Astrocyte (in vitro differentiated cells and primary cell): ENCODE results near the gene EDARADD. TPM values are rescaled to one million over a fixed set of nuclear protein-coding genes. Genes with fewer than 3 reads are reported as not detected.

ENCODE experiments used
- DNase-seq: peaks from one replicate; pipeline ENCODE4 v3.0.0-alpha.2; 2010; ENCODE audit warnings: low read depth
- FAIRE-seq: peaks from 2 replicates; lab custom pipeline; 2011; peaks lifted over from hg19 to GRCh38; lab: Jason Lieb, UNC
- H2AFZ ChIP-seq: 2 replicates; pipeline ENCODE4 v1.6.0; 2012; ENCODE audit warnings: low read depth, low read length, inconsistent platforms
- H3K27ac ChIP-seq: 2 replicates; pipeline ENCODE4 v1.5.1; 2011; ENCODE audit warnings: low read depth, low read length, inconsistent platforms
- H3K27me3 ChIP-seq: 2 replicates; pipeline ENCODE4 v1.6.0; 2011; ENCODE audit warnings: low read length, inconsistent platforms; ENCODE audit not compliant: insufficient read depth
- H3K36me3 ChIP-seq: 2 replicates; pipeline ENCODE4 v1.5.1; 2011; ENCODE audit warnings: low read length, inconsistent platforms; ENCODE audit not compliant: insufficient read depth
- H3K4me1 ChIP-seq: 2 replicates; pipeline ENCODE4 v1.5.1; 2011; ENCODE audit warnings: low read length, inconsistent platforms; ENCODE audit not compliant: insufficient read depth
- H3K4me2 ChIP-seq: 2 replicates; pipeline ENCODE4 v1.6.0; 2012; ENCODE audit warnings: low read length, inconsistent platforms
- H3K4me3 ChIP-seq: 2 replicates; pipeline ENCODE4 v1.5.1; 2011; ENCODE audit warnings: low read depth, mild to moderate bottlenecking, low read length, inconsistent platforms; ENCODE audit not compliant: insufficient read depth
- H3K79me2 ChIP-seq: 2 replicates; pipeline ENCODE4 v1.6.0; 2012; ENCODE audit warnings: mild to moderate bottlenecking, low read length, inconsistent platforms; ENCODE audit not compliant: insufficient read depth
- H3K9ac ChIP-seq: 2 replicates; pipeline ENCODE4 v1.6.0; 2012; ENCODE audit warnings: mild to moderate bottlenecking, low read length, inconsistent platforms
- H3K9me3 ChIP-seq: 2 replicates; pipeline ENCODE4 v1.5.1; 2012; ENCODE audit warnings: low read depth, mild to moderate bottlenecking, low read length, inconsistent platforms; ENCODE audit not compliant: insufficient read depth
- H4K20me1 ChIP-seq: 2 replicates; pipeline ENCODE4 v1.6.0; 2012; ENCODE audit warnings: low read length, inconsistent platforms; ENCODE audit not compliant: insufficient read depth
- H3K27ac Mint-ChIP-seq: one replicate; pipeline ENCODE4 v1.8.0; 2021; ENCODE audit warnings: mild to moderate bottlenecking, mixed read lengths; ENCODE audit not compliant: unreplicated experiment
- H3K27me3 Mint-ChIP-seq: one replicate; pipeline ENCODE4 v1.8.0; 2021; ENCODE audit warnings: low read depth, mixed read lengths; ENCODE audit not compliant: unreplicated experiment
- H3K36me3 Mint-ChIP-seq: one replicate; pipeline ENCODE4 v1.8.0; 2021; ENCODE audit warnings: low read depth, mixed read lengths; ENCODE audit not compliant: unreplicated experiment
- H3K4me1 Mint-ChIP-seq: one replicate; pipeline ENCODE4 v1.8.0; 2021; ENCODE audit warnings: low read depth, mixed read lengths; ENCODE audit not compliant: unreplicated experiment
- H3K4me3 Mint-ChIP-seq: one replicate; pipeline ENCODE4 v1.8.0; 2021; ENCODE audit warnings: mild to moderate bottlenecking, moderate library complexity, mixed read lengths; ENCODE audit not compliant: unreplicated experiment
- H3K9me3 Mint-ChIP-seq: one replicate; pipeline ENCODE4 v1.8.0; 2021; ENCODE audit warnings: mild to moderate bottlenecking, mixed read lengths; ENCODE audit not compliant: unreplicated experiment
- EZH2 ChIP-seq: IDR thresholded peaks from 2 replicates; pipeline ENCODE4 v1.6.1; 2012; ENCODE audit warnings: mild to moderate bottlenecking, low read length, inconsistent platforms; ENCODE audit not compliant: insufficient read depth
- total RNA-seq: library from RNA; stranded (reverse); gene quantifications from 2 replicates; pipeline ENCODE4 v1.2.1, GENCODE V29; 2021
- TF ChIP-seq, protein P1 (sequence below): IDR thresholded peaks from 2 replicates; pipeline ENCODE4 v1.5.1; 2011; ENCODE audit warnings: low read depth, mild to moderate bottlenecking, inconsistent platforms, low read length, moderate library complexity; ENCODE audit not compliant: insufficient read depth

Gene EDARADD
- total RNA-seq, 1 donor from 2014 or later = 0.98 TPM

DNA sequence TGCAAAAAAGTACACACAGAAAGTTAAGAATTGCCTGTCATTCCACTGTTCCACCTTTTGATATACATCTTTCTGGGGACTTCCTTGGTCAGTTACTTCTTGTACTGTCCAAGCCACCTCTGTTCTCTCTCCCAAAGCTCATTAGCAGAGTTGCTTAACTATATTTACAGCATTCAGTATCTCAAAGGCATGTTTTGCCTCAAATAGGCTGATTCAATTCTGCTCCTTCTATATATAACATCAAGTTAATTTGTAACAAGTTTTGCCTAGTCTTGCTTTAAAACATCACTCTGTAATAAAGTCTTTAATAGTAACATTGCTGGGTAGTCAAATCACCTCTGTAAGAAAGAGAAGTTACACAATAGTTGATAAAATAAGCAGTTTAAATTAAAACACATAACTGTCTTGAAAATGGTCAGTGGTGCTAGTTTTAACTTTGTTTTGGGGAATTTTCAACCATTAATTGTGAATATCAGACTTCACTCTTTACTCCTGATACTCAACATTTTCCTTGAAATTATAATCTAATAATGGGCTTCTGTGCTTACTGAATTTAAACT is 35.7 kb downstream of the EDARADD start:
- no peaks in the 10 kb centered on the region for H3K27me3 Mint-ChIP-seq
- H3K9me3 Mint-ChIP-seq = peaks cover 2% of the 10 kb centered on the region
- Histone ChIP-seq H3K79me2 (no peaks in the 10 kb centered on the region), H3K4me3 (no peak overlapping the region), H2AFZ (no peak overlapping the region), H3K27me3 (no peaks in the 10 kb centered on the region), H3K9ac (no peak overlapping the region), H4K20me1 (no peaks in the 10 kb centered on the region), H3K4me1 (no peaks in the 10 kb centered on the region), H3K36me3 (no peaks in the 10 kb centered on the region), H3K4me2 (no peak overlapping the region), H3K9me3 (no peaks in the 10 kb centered on the region), H3K27ac (no peak overlapping the region)
- no peak overlapping the region for H3K4me3 Mint-ChIP-seq
- FAIRE-seq (no peak), DNase-seq (no peak)
- H3K36me3 Mint-ChIP-seq = peaks cover 7% of the 10 kb centered on the region
- no peaks in the 10 kb centered on the region for H3K4me1 Mint-ChIP-seq
- no peak for TF ChIP-seq EZH2
- no peak overlapping the region for H3K27ac Mint-ChIP-seq

DNA sequence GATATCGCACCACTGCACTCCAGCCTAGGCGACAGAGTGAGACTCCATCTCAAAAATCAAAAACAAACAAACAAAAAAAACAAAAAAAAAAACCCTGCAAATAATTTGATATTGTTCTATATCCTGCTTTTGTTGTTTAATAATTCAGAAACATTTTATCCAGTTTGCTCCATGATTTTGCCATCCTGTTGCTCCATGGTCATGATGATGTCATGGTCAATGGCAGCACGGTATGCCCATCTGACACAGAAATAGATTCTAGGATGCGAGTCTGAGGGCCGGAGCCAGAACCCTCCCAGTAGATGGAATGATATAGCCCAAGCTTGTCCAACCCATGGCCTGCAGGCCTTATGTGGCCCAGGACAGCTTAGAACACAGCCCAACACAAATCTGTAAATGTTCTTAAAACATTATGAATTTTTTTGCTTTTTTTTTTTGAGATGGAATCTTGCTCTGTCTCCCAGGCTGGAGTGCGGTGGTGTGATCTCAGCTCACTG is 39.8 kb downstream of the EDARADD start:
- Mint-ChIP-seq H3K36me3 (peaks cover 2% of the 10 kb centered on the region), H3K27ac (no peak overlapping the region), H3K27me3 (no peaks in the 10 kb centered on the region), H3K9me3 (no peaks in the 10 kb centered on the region), H3K4me3 (no peak overlapping the region), H3K4me1 (no peaks in the 10 kb centered on the region)
- H3K27me3 ChIP-seq = no peaks in the 10 kb centered on the region
- no peak for FAIRE-seq
- TF ChIP-seq EZH2 = no peak
- TF ChIP-seq, protein P1, sequence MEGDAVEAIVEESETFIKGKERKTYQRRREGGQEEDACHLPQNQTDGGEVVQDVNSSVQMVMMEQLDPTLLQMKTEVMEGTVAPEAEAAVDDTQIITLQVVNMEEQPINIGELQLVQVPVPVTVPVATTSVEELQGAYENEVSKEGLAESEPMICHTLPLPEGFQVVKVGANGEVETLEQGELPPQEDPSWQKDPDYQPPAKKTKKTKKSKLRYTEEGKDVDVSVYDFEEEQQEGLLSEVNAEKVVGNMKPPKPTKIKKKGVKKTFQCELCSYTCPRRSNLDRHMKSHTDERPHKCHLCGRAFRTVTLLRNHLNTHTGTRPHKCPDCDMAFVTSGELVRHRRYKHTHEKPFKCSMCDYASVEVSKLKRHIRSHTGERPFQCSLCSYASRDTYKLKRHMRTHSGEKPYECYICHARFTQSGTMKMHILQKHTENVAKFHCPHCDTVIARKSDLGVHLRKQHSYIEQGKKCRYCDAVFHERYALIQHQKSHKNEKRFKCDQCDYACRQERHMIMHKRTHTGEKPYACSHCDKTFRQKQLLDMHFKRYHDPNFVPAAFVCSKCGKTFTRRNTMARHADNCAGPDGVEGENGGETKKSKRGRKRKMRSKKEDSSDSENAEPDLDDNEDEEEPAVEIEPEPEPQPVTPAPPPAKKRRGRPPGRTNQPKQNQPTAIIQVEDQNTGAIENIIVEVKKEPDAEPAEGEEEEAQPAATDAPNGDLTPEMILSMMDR = no peak
- no peak overlapping the region for H3K9ac ChIP-seq
- H3K4me1 ChIP-seq = no peaks in the 10 kb centered on the region
- H4K20me1 ChIP-seq = no peaks in the 10 kb centered on the region
- no peak overlapping the region for H2AFZ ChIP-seq
- DNase-seq = no peak
- no peak overlapping the region for H3K4me3 ChIP-seq
- no peak overlapping the region for H3K27ac ChIP-seq
- no peaks in the 10 kb centered on the region for H3K36me3 ChIP-seq
- H3K79me2 ChIP-seq = no peaks in the 10 kb centered on the region
- no peak overlapping the region for H3K4me2 ChIP-seq
- no peaks in the 10 kb centered on the region for H3K9me3 ChIP-seq

DNA sequence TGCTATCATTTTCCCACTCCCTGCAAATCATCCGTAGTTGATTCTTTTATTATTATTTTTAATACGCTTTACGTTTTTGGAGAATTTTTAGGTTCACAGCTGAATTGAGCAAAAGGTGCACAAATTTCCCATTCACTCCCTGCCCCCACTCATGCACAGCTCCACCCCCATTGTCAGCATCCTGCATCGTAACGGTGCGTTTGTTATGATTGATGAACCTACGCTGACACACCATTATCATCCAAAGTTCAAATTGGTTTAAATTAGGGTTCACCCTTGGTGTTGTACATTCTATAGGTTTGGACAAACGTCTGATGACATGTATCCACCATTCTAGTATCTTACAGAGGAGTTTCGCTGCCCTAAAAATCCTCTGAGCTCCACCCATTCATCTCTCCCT is 44.5 kb downstream of the EDARADD start:
- Histone ChIP-seq H3K27me3 (no peaks in the 10 kb centered on the region), H2AFZ (no peak overlapping the region), H3K4me3 (no peak overlapping the region), H3K9me3 (no peaks in the 10 kb centered on the region), H3K9ac (no peak overlapping the region), H3K79me2 (no peaks in the 10 kb centered on the region), H3K36me3 (no peaks in the 10 kb centered on the region), H3K4me1 (no peaks in the 10 kb centered on the region), H3K27ac (no peak overlapping the region), H3K4me2 (no peak overlapping the region), H4K20me1 (no peaks in the 10 kb centered on the region)
- Mint-ChIP-seq H3K4me3 (no peak overlapping the region), H3K36me3 (no peaks in the 10 kb centered on the region), H3K4me1 (no peaks in the 10 kb centered on the region), H3K27ac (no peak overlapping the region), H3K27me3 (no peaks in the 10 kb centered on the region), H3K9me3 (peaks cover 6% of the 10 kb centered on the region)
- TF ChIP-seq EZH2 = no peak
- TF ChIP-seq, protein P1 = no peak
- FAIRE-seq (no peak), DNase-seq (no peak)
